Memory B cell (primary cell): ENCODE results near the gene SPX.

Experiments
- ATAC-seq: fragments of 150-1000 bp; cut with Tn5 transposase; 2 replicates; pipeline ENCODE4 v1.10.0; 2021; ENCODE audit warnings: low read depth, mild to moderate bottlenecking, moderate library complexity
- DNase-seq, 2 donors: peaks; one replicate each; pipeline ENCODE4 v3.0.0; 2022; ENCODE audit warnings: low spot score in 2 of 2
- H3K27ac Mint-ChIP-seq: one replicate; pipeline ENCODE4 v1.8.0; 2022; ENCODE audit warnings: mild to moderate bottlenecking, moderate library complexity, mixed read lengths
- H3K27me3 Mint-ChIP-seq: one replicate; pipeline ENCODE4 v1.8.0; 2022; ENCODE audit warnings: mixed read lengths
- H3K36me3 Mint-ChIP-seq: one replicate; pipeline ENCODE4 v1.8.0; 2022; ENCODE audit warnings: mild to moderate bottlenecking, mixed read lengths
- H3K4me1 Mint-ChIP-seq: one replicate; pipeline ENCODE4 v1.8.0; 2022; ENCODE audit warnings: mixed read lengths
- H3K4me3 Mint-ChIP-seq: one replicate; pipeline ENCODE4 v1.8.0; 2022; ENCODE audit warnings: mild to moderate bottlenecking, moderate library complexity, mixed read lengths
- H3K9me3 Mint-ChIP-seq: one replicate; pipeline ENCODE4 v1.8.0; 2022; ENCODE audit warnings: mixed read lengths

SPX gene

GRCh38 chr12:21577516-21577915 lies 51.4 kb downstream of the SPX start:
- ATAC-seq (no peak), DNase-seq (no peak)
- peaks cover 2% of the 10 kb centered on the region for H3K4me1 Mint-ChIP-seq
- no peak overlapping the region for H3K27ac Mint-ChIP-seq
- H3K4me3 Mint-ChIP-seq = no peak overlapping the region
- H3K9me3 Mint-ChIP-seq = no peaks in the 10 kb centered on the region
- peaks cover 7% of the 10 kb centered on the region for H3K27me3 Mint-ChIP-seq
- H3K36me3 Mint-ChIP-seq = peaks cover 2% of the 10 kb centered on the region

DNA sequence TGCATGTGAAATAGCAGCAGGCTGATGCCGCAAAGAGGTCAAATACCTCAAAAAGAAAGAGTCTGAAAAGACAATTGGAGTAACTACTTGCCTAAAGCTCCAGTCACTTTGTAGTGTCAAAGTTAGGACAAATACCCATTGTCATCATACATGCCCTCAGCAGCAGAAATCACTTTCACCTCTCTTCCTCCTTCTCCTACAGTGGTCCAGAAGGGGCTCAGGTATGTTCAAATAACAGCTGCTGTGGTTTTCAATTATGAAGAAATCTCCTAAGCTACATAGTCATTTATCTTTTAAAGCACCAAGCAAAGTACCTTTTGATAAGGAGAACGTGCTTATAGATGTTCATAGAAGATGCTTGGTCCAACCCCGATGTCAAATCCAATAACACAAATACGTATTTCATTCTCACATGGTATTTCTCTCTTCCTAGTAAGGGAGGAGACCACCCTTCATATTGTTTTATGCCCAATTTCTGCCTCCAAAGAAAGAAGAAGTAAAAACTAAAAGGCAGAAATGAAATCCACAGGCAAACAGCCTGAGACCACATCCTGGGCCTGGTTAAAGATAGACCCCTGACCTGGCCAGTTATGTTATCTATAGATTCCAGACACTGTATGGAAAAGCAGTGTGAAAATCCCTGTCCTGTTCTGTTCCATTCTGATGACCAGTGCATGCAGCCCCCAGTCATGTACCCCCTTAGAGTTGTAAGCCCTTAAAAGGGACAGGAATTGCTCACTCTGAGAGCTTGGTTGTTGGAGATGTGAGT lies 54.8 kb downstream of the SPX start:
- DNase-seq (no peak), ATAC-seq (no peak)
- Mint-ChIP-seq H3K4me1 (no peaks in the 10 kb centered on the region), H3K4me3 (no peak overlapping the region), H3K27me3 (peaks cover 18% of the 10 kb centered on the region), H3K27ac (no peak overlapping the region), H3K36me3 (peaks cover 2% of the 10 kb centered on the region), H3K9me3 (no peaks in the 10 kb centered on the region)
